GM18505 (cell line): ENCODE data around the gene TSPYL1.
"Not testable (repeated sequence)": the region's sequence is repeated elsewhere in the genome, so short reads cannot be mapped to it uniquely, and the experiment has no call there.

ENCODE experiments used
- ATAC-seq: cut with Tn5 transposase; IDR thresholded peaks from one replicate; pipeline ENCODE4 v1.9.1; 2021; ENCODE audit not compliant: unreplicated experiment
- POLR2A ChIP-seq: IDR thresholded peaks from 4 replicates; pipeline ENCODE4 v1.6.1; 2011; ENCODE audit warnings: borderline replicate concordance; ENCODE audit not compliant: insufficient read depth, insufficient read length; ENCODE audit errors: extremely low read depth

The TSPYL1 gene

GRCh38 chr6:116309657-116310056 is 29.9 kb upstream of the TSPYL1 start:
- no peak for ATAC-seq
- no peak for TF ChIP-seq POLR2A

- TF ChIP-seq POLR2A: no peak
- no peak for ATAC-seq
Measured at GRCh38 chr6:116309001-116309400, 29.3 kb upstream of the TSPYL1 start.

- TF ChIP-seq POLR2A: no peak
- no peak for ATAC-seq
Measured at GRCh38 chr6:116307633-116308032, 27.9 kb upstream of the TSPYL1 start.

- ATAC-seq: no peak
- no peak for TF ChIP-seq POLR2A
Measured at GRCh38 chr6:116307001-116307400, 27.3 kb upstream of the TSPYL1 start.

- no peak for ATAC-seq
- TF ChIP-seq POLR2A: no peak
Measured at GRCh38 chr6:116304538-116305097, 24.9 kb upstream of the TSPYL1 start.

GRCh38 chr6:116301104-116301503 is 21.4 kb upstream of the TSPYL1 start:
- no peak for TF ChIP-seq POLR2A
- ATAC-seq: no peak

GRCh38 chr6:116300566-116300965 is 20.8 kb upstream of the TSPYL1 start:
- TF ChIP-seq POLR2A: no peak
- no peak for ATAC-seq

- no peak for TF ChIP-seq POLR2A
- ATAC-seq: no peak
Measured at GRCh38 chr6:116298973-116299372, 19.2 kb upstream of the TSPYL1 start.

- TF ChIP-seq POLR2A: no peak
- ATAC-seq: no peak
Measured at GRCh38 chr6:116298273-116298672, 18.5 kb upstream of the TSPYL1 start.

GRCh38 chr6:116292553-116292952 is 12.8 kb upstream of the TSPYL1 start:
- ATAC-seq: no peak
- TF ChIP-seq POLR2A: no peak

GRCh38 chr6:116291701-116292396 is 12.1 kb upstream of the TSPYL1 start:
- TF ChIP-seq POLR2A: no peak
- no peak for ATAC-seq

- ATAC-seq: no peak
Measured at GRCh38 chr6:116290799-116291198, 11.1 kb upstream of the TSPYL1 start.

GRCh38 chr6:116289876-116290275 is 10.1 kb upstream of the TSPYL1 start:
- ATAC-seq: no peak
- TF ChIP-seq POLR2A: no peak

More at GRCh38 chr6:116290799-116291198, 11.1 kb upstream of the TSPYL1 start:
- no peak for TF ChIP-seq POLR2A

- peak; percentile 58 for ATAC-seq
- TF ChIP-seq POLR2A: no peak
Measured at GRCh38 chr6:116287689-116288282, 8.1 kb upstream of the TSPYL1 start.

GRCh38 chr6:116286773-116287358 is 7.1 kb upstream of the TSPYL1 start:
- no peak for ATAC-seq
- no peak for TF ChIP-seq POLR2A

- ATAC-seq: not testable (repeated sequence)
Measured at GRCh38 chr6:116284984-116285383, 5.3 kb upstream of the TSPYL1 start.
